CD4-positive, alpha-beta memory T cell (primary cell): ENCODE measurements around the gene CAMK4. TPM values are rescaled to one million over a fixed set of nuclear protein-coding genes. Genes with fewer than 3 reads are reported as not detected.

ENCODE experiments used
- CTCF ChIA-PET: fragments of 350-600 bp; sonication (Branson Sonifier 250); formaldehyde crosslinking; loops from one replicate; lab custom pipeline; 2021; ENCODE audit warnings: inconsistent platforms; ENCODE audit not compliant: partially characterized antibody; lab: Charles Lee
- POLR2A ChIA-PET: fragments of 350-600 bp; sonication (Branson Sonifier 250); formaldehyde crosslinking; loops from one replicate; lab custom pipeline; 2021; ENCODE audit not compliant: partially characterized antibody; lab: Charles Lee
- DNase-seq, 5 donors: peaks; one replicate each; pipeline versions ENCODE4 v3.0.0 to v3.0.0-alpha.2; 2020 to 2022; ENCODE audit warnings: mixed read lengths in 1 of 5
- H3K27ac ChIP-seq: one replicate; pipeline ENCODE4 v1.7.0; 2013; ENCODE audit warnings: low read depth, low read length
- H3K27me3 ChIP-seq: 2 replicates; pipeline ENCODE4 v1.7.0; 2013; ENCODE audit warnings: mild to moderate bottlenecking, low read length, moderate library complexity; ENCODE audit not compliant: insufficient read depth
- H3K36me3 ChIP-seq: 2 replicates; pipeline ENCODE4 v1.7.0; 2013; ENCODE audit warnings: mild to moderate bottlenecking, low read length, moderate library complexity; ENCODE audit not compliant: insufficient read depth
- H3K4me1 ChIP-seq: 2 replicates; pipeline ENCODE4 v1.7.0; 2013; ENCODE audit warnings: mild to moderate bottlenecking, low read length, moderate library complexity; ENCODE audit not compliant: insufficient read depth
- H3K4me3 ChIP-seq, 2 donors: one replicate each; pipeline ENCODE4 v1.7.0; 2013; ENCODE audit warnings: low read length in 2 of 2, mild to moderate bottlenecking in 1 of 2
- H3K9me3 ChIP-seq, 2 donors: one replicate each; pipeline ENCODE4 v1.7.0; 2013; ENCODE audit warnings: low read length in 2 of 2, control low read depth in 1 of 2; ENCODE audit not compliant: control insufficient read depth in 1 of 2
- H3K27ac Mint-ChIP-seq, 7 donors: one replicate each; pipeline ENCODE4 v1.8.0; 2020 to 2021; ENCODE audit warnings: mixed read lengths in 7 of 7, mild to moderate bottlenecking in 6 of 7, inconsistent platforms in 3 of 7, moderate library complexity in 3 of 7
- H3K27me3 Mint-ChIP-seq, 2 donors: one replicate each; pipeline ENCODE4 v1.8.0; 2020 to 2021; ENCODE audit warnings: mixed read lengths in 2 of 2
- H3K36me3 Mint-ChIP-seq, 2 donors: one replicate each; pipeline ENCODE4 v1.8.0; 2020 to 2021; ENCODE audit warnings: mixed read lengths in 2 of 2, inconsistent platforms in 1 of 2, mild to moderate bottlenecking in 1 of 2
- H3K4me1 Mint-ChIP-seq, 4 donors: one replicate each; pipeline ENCODE4 v1.8.0; 2020 to 2021; ENCODE audit warnings: mixed read lengths in 4 of 4, mild to moderate bottlenecking in 1 of 4
- H3K4me3 Mint-ChIP-seq, 8 donors: one replicate each; pipeline ENCODE4 v1.8.0; 2020 to 2021; ENCODE audit warnings: mixed read lengths in 8 of 8, mild to moderate bottlenecking in 7 of 8, moderate library complexity in 6 of 8, inconsistent platforms in 3 of 8
- H3K9me3 Mint-ChIP-seq, 8 donors: one replicate each; pipeline ENCODE4 v1.8.0; 2020 to 2021; ENCODE audit warnings: mixed read lengths in 8 of 8, mild to moderate bottlenecking in 5 of 8, inconsistent platforms in 3 of 8, moderate library complexity in 1 of 8
- intact Hi-C: fragments of 100-400 bp; cut with micrococcal nuclease; formaldehyde crosslinking; loops from one replicate; pipeline ENCODE4 v1.15.1; 2023
- polyA plus RNA-seq, 2 donors: library from polyadenylated mRNA; unstranded; fragments of 300-500 nt; fragmentation: Illumina TruSeq; gene quantifications; one replicate each; pipeline ENCODE4 v1.2.3, GENCODE V29; 2021
- total RNA-seq, 2 experiments: library from RNA; stranded (reverse); gene quantifications; one replicate each; pipeline ENCODE4 v1.2.3, GENCODE V29; 2021

Gene CAMK4
- total and polyA plus RNA-seq, 4 experiments from 2014 or later, result 84.3 to 257 (median 165) TPM

DNA sequence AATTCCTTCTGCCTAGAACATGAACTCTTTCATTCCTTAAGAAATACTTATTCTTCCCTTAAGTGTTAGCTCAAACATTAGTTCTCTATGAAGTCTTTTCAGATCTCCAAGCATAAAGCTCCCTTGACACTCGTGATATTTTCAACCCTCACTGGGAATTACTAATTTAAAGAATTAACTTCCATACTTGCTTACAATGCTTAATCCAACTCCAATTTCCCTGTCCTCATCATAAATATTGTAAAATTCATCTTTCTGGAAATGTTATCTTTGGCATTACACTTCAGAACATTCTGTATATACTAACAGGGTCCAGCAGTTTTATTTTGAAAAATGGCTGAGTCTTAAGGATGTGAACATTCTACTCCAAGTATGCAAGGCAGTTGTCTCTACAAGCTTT, 280.9 kb downstream of the CAMK4 start:
- Mint-ChIP-seq H3K36me3 (peaks cover 4 to 8% of the 10 kb centered on the region in 2 donors), H3K4me1 (peaks cover 6 to 28% (median 10%) of the 10 kb centered on the region in 4 donors), H3K27ac (peak overlapping the region in 2 of 7 donors; percentile 20 to 54), H3K9me3 (no peaks in the 10 kb centered on the region), H3K4me3 (no peak overlapping the region), H3K27me3 (no peaks in the 10 kb centered on the region)
- Histone ChIP-seq H3K27me3 (no peaks in the 10 kb centered on the region), H3K4me1 (peaks cover 12% of the 10 kb centered on the region), H3K9me3 (no peaks in the 10 kb centered on the region), H3K27ac (no peak overlapping the region), H3K36me3 (no peaks in the 10 kb centered on the region), H3K4me3 (no peak overlapping the region)
- no peak for DNase-seq
- intact Hi-C loops, result no loop called here
- ChIA-PET POLR2A (interaction anchor here (1.9 kb wide), 1 partner anchor 26 kb away, joined by 7 read pairs; no protein-coding TSS in a partner anchor), CTCF (interaction anchor here (0.7 to 0.8 kb wide), 2 partner anchors 10 to 27 kb away, joined by 3 read pairs; no protein-coding TSS in a partner anchor)

DNA sequence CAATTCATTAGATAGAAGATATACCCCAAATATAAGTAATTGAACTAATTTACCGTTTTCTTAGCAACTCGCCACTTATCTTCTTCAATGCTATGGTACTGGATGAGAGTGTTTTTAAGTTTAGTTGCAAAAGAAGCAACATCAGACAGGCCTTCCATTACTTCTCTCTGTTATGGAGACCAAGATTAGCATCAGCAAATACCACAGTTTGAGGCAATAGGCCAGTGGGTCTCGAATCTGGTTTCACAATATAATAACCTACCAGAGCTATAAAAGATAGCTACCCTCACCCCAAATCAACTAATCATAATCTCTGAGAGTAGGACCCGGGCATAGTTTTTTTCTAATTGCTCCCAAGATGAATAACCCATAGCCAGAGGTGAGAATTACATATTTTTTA, 283.1 kb downstream of the CAMK4 start:
- ChIA-PET CTCF (no interaction called here), POLR2A (interaction anchor here (0.6 kb wide), 1 partner anchor 24 kb away, joined by 4 read pairs; no protein-coding TSS in a partner anchor)
- intact Hi-C loops, result loop anchor here (1.0 kb wide), 1 partner anchor 9 kb away; no protein-coding TSS in a partner anchor
- H3K27me3 Mint-ChIP-seq, result no peaks in the 10 kb centered on the region
- no peak overlapping the region for H3K27ac Mint-ChIP-seq
- DNase-seq, result no peak
- no peaks in the 10 kb centered on the region for H3K9me3 Mint-ChIP-seq
- peaks cover 20 to 42% (median 22%) of the 10 kb centered on the region in 4 donors for H3K4me1 Mint-ChIP-seq
- Histone ChIP-seq H3K4me3 (no peak overlapping the region), H3K4me1 (peaks cover 29% of the 10 kb centered on the region), H3K27ac (no peak overlapping the region), H3K36me3 (no peaks in the 10 kb centered on the region), H3K9me3 (no peaks in the 10 kb centered on the region), H3K27me3 (no peaks in the 10 kb centered on the region)
- H3K36me3 Mint-ChIP-seq, result peaks cover 0 to 7% of the 10 kb centered on the region in 2 donors
- H3K4me3 Mint-ChIP-seq, result no peak overlapping the region

DNA sequence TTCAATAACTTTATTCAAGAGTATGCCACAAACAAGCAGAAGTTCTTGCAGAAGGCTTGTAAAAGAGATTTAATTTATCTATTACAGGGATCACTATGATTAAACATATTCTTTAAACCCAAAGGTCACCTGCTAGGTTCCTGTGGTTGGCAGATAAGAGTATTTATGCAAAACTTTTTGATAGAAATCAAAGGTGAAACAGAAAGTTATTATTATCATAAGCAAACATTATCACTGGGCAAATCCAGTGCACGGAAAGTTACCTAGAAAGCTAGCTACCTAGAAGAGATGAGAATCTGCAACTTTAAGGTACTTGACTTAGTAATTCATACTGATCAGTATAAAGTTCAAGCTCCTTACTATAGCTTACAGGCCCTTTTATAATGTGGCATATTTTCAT, 284.9 kb downstream of the CAMK4 start:
- Histone ChIP-seq H3K27me3 (no peaks in the 10 kb centered on the region), H3K9me3 (no peaks in the 10 kb centered on the region), H3K36me3 (no peaks in the 10 kb centered on the region), H3K27ac (no peak overlapping the region), H3K4me3 (no peak overlapping the region), H3K4me1 (peaks cover 35% of the 10 kb centered on the region)
- ChIA-PET CTCF (interaction anchor here (4.5 kb wide), 1 partner anchor 22 kb away, joined by 24 read pairs; no protein-coding TSS in a partner anchor), POLR2A (interaction anchor here (1.3 kb wide), 1 partner anchor 15 kb away, joined by 3 read pairs; no protein-coding TSS in a partner anchor)
- H3K9me3 Mint-ChIP-seq, result peaks cover 0 to 3% (median 0%) of the 10 kb centered on the region in 8 donors
- peak in 1 of 5 donors; percentile 4 for DNase-seq
- peaks cover 24 to 52% (median 29%) of the 10 kb centered on the region in 4 donors for H3K4me1 Mint-ChIP-seq
- intact Hi-C loops, result loop anchor here (2.0 kb wide), 1 partner anchor 350 kb away; no protein-coding TSS in a partner anchor
- no peaks in the 10 kb centered on the region for H3K27me3 Mint-ChIP-seq
- H3K27ac Mint-ChIP-seq, result peak overlapping the region in 1 of 7 donors; percentile 3
- peaks cover 0 to 10% of the 10 kb centered on the region in 2 donors for H3K36me3 Mint-ChIP-seq
- H3K4me3 Mint-ChIP-seq, result peak overlapping the region in 1 of 8 donors; percentile 50

DNA sequence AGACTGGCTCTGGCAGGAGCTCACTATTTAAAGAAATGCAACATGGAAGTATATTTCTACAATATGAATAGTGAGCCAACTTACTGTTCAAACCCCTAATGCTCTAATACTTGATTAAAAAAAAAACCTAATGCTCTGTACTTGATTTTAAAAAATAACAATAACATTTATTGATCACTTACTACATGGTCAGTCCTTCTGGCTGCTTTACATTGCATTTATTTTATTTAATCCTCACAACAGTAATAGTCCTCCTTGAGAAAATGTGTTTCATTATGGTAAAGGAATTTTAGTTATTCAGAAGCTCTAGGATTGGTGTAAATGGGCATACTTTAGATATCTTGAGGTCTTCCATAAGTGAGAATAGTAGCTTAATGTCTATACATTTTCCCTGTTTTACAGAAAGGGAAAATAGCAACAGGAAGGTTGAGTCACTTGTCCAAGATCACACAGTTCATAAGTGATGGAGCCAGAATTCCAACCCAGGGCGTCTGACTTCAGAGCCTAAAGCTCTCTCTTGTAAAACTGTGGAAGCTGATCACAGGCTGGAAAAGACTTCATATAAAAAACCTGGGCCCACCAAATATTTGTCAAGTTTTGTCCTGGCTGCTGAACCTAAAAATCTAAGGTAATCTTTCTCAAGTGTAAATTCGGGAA, 287.1 kb downstream of the CAMK4 start:
- Mint-ChIP-seq H3K27me3 (no peaks in the 10 kb centered on the region), H3K4me3 (peak overlapping the region; percentile 98 to 99 (median 98)), H3K27ac (peak overlapping the region; percentile 94 to 99 (median 97)), H3K4me1 (peaks cover 24 to 52% (median 29%) of the 10 kb centered on the region in 4 donors), H3K9me3 (peaks cover 0 to 3% (median 0%) of the 10 kb centered on the region in 8 donors), H3K36me3 (peaks cover 0 to 10% of the 10 kb centered on the region in 2 donors)
- H3K4me1 ChIP-seq, result peaks cover 35% of the 10 kb centered on the region
- CTCF ChIA-PET, result interaction anchor here (1.1 to 4.5 kb wide), 6 partner anchors 13 to 635 kb away, joined by 3 to 24 read pairs (median 4); no protein-coding TSS in a partner anchor
- intact Hi-C loops, result loop anchor here (2.0 to 10.0 kb wide), 4 partner anchors 279 to 2003 kb away; partner anchors contain the start of genes SLC25A46, WDR36 and YTHDC2
- H3K9me3 ChIP-seq, result no peaks in the 10 kb centered on the region
- POLR2A ChIA-PET, result interaction anchor here (0.8 to 3.2 kb wide), 11 partner anchors 10 to 1822 kb away, joined by 3 to 16 read pairs (median 4); partner anchors contain the start of gene MAN2A1
- H3K27ac ChIP-seq, result peak overlapping the region; percentile 77
- peak overlapping the region; percentile 37 to 77 for H3K4me3 ChIP-seq
- DNase-seq, result no peak
- no peaks in the 10 kb centered on the region for H3K27me3 ChIP-seq
- H3K36me3 ChIP-seq, result no peaks in the 10 kb centered on the region

DNA sequence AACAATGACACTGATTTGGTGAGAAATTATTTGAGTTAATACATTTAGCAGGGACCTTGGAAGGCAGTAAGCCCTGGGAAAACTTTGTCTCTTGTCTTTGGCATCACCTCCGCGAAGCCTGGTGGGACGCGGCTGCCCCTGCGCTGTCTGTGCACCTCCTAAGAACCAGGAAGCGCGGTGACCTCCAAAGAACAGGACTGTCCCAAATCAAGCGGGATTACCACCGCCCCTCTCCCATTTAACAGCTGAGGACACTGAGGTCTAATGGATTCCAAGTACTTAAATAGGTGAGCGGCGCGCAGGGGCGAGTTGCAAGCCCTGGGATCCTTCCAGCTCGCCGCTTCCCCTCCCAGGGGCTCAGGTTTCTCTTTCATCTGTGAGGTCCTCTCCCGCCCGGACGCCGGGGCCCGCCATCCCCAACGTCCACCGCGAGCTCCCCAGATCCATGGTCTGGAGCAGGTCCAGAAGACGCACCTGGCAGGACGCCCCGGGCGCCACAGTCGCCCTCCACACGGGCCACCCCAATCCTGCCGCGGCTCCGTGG, 287.7 kb downstream of the CAMK4 start:
- peak in 1 of 5 donors; percentile 12 for DNase-seq

DNA sequence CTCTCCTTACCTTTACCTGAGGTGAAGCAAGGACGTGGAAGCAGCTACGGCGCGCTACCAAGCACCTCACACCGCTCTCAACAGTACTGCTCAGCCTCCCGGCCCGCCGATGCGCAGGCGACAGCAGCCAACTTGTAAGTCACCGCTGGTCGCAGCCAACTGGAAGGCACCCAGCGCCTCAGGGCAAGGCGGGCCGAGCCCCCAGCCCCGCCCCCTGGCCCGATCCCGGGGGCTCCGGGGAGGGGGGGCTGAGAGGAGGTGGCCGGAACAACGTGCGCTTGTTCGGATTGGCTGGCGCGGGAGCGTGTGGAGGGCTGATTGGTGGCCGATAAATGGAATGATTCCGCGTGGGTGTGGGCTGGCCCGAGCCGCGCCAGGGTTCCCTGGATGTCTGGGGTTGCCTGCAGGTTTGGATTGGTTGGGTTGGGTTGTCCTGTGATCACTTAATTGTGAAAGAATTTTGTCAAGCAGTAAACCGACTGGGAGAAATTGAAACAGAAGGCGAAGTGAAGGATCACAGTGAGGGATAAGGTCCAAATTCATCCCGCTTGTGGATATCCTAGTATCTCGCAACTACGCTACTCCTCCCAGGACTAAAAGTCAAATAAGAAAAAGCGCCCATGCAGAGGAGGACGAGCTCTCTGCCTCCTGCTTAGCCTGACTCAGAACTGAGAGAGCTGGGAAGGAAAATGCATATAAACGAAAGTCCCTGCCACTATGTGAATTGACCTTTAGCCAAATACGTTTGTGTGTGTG, 288.4 kb downstream of the CAMK4 start, which contains the start of gene STARD4:
TSS of gene STARD4 (minus strand) at position 161 of the 756 bp plus-strand sequence. CDS start 5,102 bp downstream, outside the sequence.
- Mint-ChIP-seq H3K27me3 (no peaks in the 10 kb centered on the region), H3K4me1 (peaks cover 24 to 48% (median 29%) of the 10 kb centered on the region in 4 donors), H3K4me3 (peak within 1 kb of the TSS; percentile 98 to 99 (median 98)), H3K27ac (peak within 1 kb of the TSS; percentile 94 to 99 (median 97)), H3K36me3 (peaks cover 0 to 10% of the 10 kb centered on the region in 2 donors), H3K9me3 (peaks cover 0 to 3% (median 0%) of the 10 kb centered on the region in 8 donors)
- peaks cover 35% of the 10 kb centered on the region for H3K4me1 ChIP-seq
- peak within 1 kb of the TSS; percentile 77 for H3K27ac ChIP-seq
- H3K9me3 ChIP-seq, result no peaks in the 10 kb centered on the region
- ChIA-PET POLR2A (interaction anchor here (0.8 to 3.2 kb wide), 9 partner anchors 9 to 648 kb away, joined by 3 to 16 read pairs (median 5); no protein-coding TSS in a partner anchor), CTCF (interaction anchor here (0.9 to 4.5 kb wide), 5 partner anchors 11 to 634 kb away, joined by 3 to 24 read pairs (median 4); no protein-coding TSS in a partner anchor)
- no peaks in the 10 kb centered on the region for H3K36me3 ChIP-seq
- intact Hi-C loops, result loop anchor here (1.0 to 10.0 kb wide), 4 partner anchors 18 to 2002 kb away; partner anchors contain the start of genes SLC25A46 and YTHDC2
- peak within 1 kb of the TSS; percentile 37 to 77 for H3K4me3 ChIP-seq
- H3K27me3 ChIP-seq, result no peaks in the 10 kb centered on the region
- peak; percentile 91 to 95 (median 93) for DNase-seq

More for the DNA sequence above, 287.7 kb downstream of the CAMK4 start:
- Mint-ChIP-seq H3K4me1 (peaks cover 24 to 52% (median 29%) of the 10 kb centered on the region in 4 donors), H3K27me3 (no peaks in the 10 kb centered on the region), H3K4me3 (peak overlapping the region; percentile 98 to 99 (median 98)), H3K36me3 (peaks cover 0 to 10% of the 10 kb centered on the region in 2 donors), H3K27ac (peak overlapping the region; percentile 94 to 99 (median 97)), H3K9me3 (peaks cover 0 to 3% (median 0%) of the 10 kb centered on the region in 8 donors)
- no peaks in the 10 kb centered on the region for H3K36me3 ChIP-seq
- H3K9me3 ChIP-seq, result no peaks in the 10 kb centered on the region
- peaks cover 35% of the 10 kb centered on the region for H3K4me1 ChIP-seq
- peak overlapping the region; percentile 37 to 77 for H3K4me3 ChIP-seq
- H3K27ac ChIP-seq, result peak overlapping the region; percentile 77
- POLR2A ChIA-PET, result interaction anchor here (0.8 to 3.2 kb wide), 12 partner anchors 9 to 1822 kb away, joined by 3 to 16 read pairs (median 4); partner anchors contain the start of gene MAN2A1
- CTCF ChIA-PET, result interaction anchor here (1.5 to 4.5 kb wide), 4 partner anchors 12 to 635 kb away, joined by 3 to 24 read pairs (median 4); no protein-coding TSS in a partner anchor
- no peaks in the 10 kb centered on the region for H3K27me3 ChIP-seq
- intact Hi-C loops, result loop anchor here (1.0 to 10.0 kb wide), 5 partner anchors 18 to 2003 kb away; partner anchors contain the start of genes SLC25A46, WDR36 and YTHDC2
